ENCODE measurements around the gene ERMARD.

ERMARD gene

DNA sequence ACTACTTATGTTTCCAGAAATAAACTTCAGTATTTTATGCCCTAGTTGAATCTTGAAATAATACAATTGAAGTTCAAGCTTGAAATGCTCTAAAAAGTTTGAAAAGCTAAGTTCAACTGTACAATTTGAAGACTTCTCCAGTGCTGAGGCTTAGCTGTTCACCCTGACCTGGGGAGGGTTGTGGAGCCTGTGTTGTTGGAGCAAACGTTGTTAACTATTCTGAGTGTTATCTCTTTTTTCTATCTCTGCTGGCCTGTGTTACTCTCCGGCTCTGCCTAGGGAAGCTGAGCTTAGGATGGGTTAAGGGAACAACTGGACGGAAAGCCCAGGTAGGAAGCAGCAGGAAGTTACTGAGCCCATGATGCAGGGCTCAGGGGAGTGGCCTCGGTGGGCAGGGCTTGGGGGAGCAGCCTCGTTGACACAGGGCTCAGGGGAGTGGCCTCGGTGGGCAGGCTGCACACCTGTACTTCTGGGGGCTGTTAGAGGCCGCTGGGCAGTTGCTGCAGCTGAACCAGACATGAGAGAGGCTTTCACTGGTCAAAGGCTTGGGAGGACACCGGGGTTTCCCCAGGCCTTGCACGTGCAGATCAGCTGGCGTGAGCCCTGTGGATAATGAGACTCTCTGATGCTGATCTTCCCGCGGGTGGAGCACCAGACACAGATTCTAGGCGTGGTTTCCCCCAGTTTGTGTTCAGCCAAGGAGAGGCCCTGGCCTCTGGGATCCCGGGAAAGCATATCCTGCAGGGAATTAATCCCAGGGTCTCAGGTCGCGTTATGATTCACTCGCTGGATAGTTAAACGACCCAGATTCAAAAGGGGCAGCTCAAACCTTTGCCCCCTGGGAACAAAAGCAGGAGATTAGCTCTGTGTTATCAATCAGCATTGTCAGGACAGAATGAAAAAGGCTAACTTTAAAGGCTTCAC lies 58.9 kb downstream of the ERMARD start:
- no peak overlapping the region for H3K4me3 ChIP-seq (ENCODE audit: low read length)
- TF ChIP-seq, protein P1, sequence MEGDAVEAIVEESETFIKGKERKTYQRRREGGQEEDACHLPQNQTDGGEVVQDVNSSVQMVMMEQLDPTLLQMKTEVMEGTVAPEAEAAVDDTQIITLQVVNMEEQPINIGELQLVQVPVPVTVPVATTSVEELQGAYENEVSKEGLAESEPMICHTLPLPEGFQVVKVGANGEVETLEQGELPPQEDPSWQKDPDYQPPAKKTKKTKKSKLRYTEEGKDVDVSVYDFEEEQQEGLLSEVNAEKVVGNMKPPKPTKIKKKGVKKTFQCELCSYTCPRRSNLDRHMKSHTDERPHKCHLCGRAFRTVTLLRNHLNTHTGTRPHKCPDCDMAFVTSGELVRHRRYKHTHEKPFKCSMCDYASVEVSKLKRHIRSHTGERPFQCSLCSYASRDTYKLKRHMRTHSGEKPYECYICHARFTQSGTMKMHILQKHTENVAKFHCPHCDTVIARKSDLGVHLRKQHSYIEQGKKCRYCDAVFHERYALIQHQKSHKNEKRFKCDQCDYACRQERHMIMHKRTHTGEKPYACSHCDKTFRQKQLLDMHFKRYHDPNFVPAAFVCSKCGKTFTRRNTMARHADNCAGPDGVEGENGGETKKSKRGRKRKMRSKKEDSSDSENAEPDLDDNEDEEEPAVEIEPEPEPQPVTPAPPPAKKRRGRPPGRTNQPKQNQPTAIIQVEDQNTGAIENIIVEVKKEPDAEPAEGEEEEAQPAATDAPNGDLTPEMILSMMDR (IDR thresholded peaks at IDR 0.05; ENCODE audit: insufficient read depth, low read depth, low read length, missing control alignments) = no peak
- peak; percentile 22 for DNase-seq (ENCODE audit: low read depth)

DNA sequence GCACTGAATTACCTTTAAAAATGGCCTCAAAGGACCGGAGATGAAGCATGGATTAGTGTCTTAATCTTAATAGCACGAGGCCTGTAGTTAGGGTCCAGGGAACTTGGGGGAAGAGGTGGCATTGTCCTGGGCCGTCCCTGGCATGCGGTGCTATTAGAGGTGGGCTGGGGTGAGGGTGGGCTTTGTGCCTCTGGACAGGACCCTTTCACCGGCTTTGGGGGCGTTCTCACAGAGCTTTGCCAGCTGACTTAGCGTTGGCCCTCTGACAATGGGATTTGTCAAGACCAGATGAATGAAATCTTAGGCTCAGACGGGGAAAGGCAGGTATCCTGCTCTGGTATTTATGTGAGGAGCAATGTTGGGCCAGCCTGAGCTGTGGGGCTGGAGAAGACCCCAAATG lies 59.6 kb downstream of the ERMARD start:
- DNase-seq (ENCODE audit: low read depth) = no peak
- no peak overlapping the region for H3K4me3 ChIP-seq (ENCODE audit: low read length)
- TF ChIP-seq, protein P1 (IDR thresholded peaks at IDR 0.05; ENCODE audit: insufficient read depth, low read depth, low read length, missing control alignments) = no peak

DNA sequence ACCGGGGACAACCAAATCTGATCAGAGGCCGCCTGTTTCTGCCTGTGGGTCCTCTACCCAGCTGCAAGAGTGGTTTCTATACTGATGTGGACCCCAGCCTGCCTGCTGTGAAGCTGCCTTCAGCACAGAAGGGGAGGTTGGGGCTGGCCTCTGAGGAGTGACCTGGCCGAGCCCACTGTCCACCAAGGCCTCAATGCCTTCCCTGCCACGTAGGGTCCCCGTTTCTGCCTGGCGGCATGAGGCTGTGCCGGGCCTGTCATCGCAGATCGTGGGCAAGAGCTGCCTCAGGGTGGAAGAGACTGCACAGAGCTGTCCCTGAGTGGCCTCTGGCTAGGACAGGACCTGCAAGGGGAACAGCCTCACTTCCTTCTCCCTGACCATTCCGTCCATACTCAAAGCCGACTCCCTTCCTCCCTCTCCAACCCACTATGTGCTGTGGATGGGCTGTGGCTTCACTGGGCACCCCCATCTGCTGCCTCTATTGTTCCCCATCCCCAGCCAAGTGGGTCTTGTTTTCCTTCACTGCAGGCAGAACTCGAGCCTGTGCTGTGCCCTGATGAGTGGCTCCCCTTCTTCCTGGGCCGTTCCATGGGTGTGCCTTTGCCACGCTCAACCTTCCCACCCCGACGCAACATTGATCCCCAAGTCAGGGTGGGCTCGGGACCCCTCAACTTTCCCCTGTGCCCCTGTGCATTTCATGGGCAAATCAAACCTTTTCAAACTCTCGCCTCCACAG lies 60.3 kb downstream of the ERMARD start:
- DNase-seq (ENCODE audit: low read depth) = no peak
- TF ChIP-seq, protein P1 (IDR thresholded peaks at IDR 0.05; ENCODE audit: insufficient read depth, low read depth, low read length, missing control alignments) = no peak
- no peak overlapping the region for H3K4me3 ChIP-seq (ENCODE audit: low read length)

DNA sequence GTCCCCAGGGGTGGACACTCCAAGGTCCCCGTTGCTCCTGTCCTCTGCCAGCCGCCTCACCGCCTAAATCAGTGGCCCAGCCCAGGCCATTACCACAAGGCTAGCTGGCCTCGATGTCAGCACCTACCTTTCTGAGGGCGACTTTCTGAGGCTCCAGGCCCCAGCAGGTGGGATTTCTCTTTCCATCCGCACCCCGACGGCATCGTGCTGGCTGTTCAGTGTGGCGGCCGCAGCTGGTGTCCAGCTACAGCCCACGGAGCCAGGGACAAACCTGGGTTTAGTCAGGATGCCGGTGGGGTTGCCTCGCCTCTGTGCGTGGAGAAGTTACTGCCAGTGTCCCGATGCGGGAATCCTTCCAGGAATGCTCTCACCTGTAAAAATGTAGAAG lies 60.8 kb downstream of the ERMARD start:
- TF ChIP-seq, protein P1 (IDR thresholded peaks at IDR 0.05; ENCODE audit: insufficient read depth, low read depth, low read length, missing control alignments) = no peak
- H3K4me3 ChIP-seq (ENCODE audit: low read length) = no peak overlapping the region
- no peak for DNase-seq (ENCODE audit: low read depth)

DNA sequence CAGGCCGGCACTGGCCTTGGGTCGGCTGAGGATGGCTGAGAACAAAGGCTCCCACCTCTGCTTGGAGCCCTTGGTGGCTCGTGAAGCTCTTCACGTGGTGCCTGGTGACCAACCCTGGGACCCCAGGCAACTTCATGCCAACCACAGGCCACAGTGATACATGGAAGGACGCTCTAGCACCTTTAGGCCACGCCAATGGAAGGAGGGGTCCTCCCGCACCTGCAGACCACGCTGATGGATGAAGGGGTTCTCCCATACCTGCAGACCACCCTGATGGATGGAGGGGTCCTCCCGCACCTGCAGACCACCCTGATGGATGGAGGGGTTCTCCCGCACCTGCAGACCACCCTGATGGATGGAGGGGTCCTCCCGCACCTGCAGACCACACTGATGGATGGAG lies 62.5 kb downstream of the ERMARD start:
- DNase-seq (ENCODE audit: low read depth) = no peak
- TF ChIP-seq, protein P1 (IDR thresholded peaks at IDR 0.05; ENCODE audit: insufficient read depth, low read depth, low read length, missing control alignments) = no peak
- H3K4me3 ChIP-seq (ENCODE audit: low read length) = no peak overlapping the region

DNA sequence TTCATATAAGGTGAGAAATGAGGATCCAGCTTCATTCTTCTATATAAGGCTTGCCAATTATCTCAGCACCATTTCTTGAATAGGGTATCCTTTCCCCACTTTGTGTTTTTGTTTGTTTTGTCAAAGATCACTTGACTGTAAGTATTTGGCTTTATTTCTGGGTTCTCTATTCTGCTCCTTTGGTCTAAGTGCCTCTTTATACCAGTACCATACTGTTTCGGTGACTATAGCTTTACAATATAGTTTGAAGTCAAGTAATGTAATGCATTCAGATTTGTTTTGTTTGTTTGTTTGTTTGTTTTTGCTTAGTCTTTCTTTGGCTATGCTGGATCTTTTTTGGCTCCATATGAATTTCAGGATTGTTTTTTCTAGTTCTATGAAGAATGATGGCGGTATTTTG lies 64.6 kb downstream of the ERMARD start:
- H3K4me3 ChIP-seq (ENCODE audit: low read length) = no peak overlapping the region
- no peak for DNase-seq (ENCODE audit: low read depth)
- TF ChIP-seq, protein P1 (IDR thresholded peaks at IDR 0.05; ENCODE audit: insufficient read depth, low read depth, low read length, missing control alignments) = no peak
